SU-DHL-6 (cell line): ENCODE measurements around the gene MARCKSL1.

Experiments used
- H2AFZ ChIP-seq: fragments of 200-600 bp; sonication (generic); 2 replicates; pipeline ENCODE4 v1.6.1; 2014; ENCODE audit warnings: low read depth, mild to moderate bottlenecking, moderate library complexity, mixed read lengths, antibody characterized with exemption, low read length; ENCODE audit not compliant: severe bottlenecking
- H3F3A ChIP-seq: fragments of 200-600 bp; shearing (Covaris generic); 2 replicates; pipeline ENCODE4 v1.6.0; 2016; ENCODE audit warnings: antibody characterized with exemption, mild to moderate bottlenecking; ENCODE audit not compliant: insufficient read depth
- H3K27ac ChIP-seq: fragments of 200-600 bp; sonication (generic); 2 replicates; pipeline ENCODE4 v1.5.1; 2016; ENCODE audit warnings: low read depth, mild to moderate bottlenecking, low read length, moderate library complexity, mixed read lengths
- H3K27me3 ChIP-seq: fragments of 200-600 bp; sonication (generic), shearing (Covaris generic); 2 replicates; pipeline ENCODE4 v1.6.0; 2014; ENCODE audit warnings: mild to moderate bottlenecking, low read length
- H3K36me3 ChIP-seq: fragments of 200-600 bp; sonication (generic); 2 replicates; pipeline ENCODE4 v1.6.1; 2014; ENCODE audit warnings: mild to moderate bottlenecking, low read length, mixed read lengths
- H3K4me2 ChIP-seq: fragments of 300-600, 200-600 bp; shearing (Covaris generic), sonication (generic); 2 replicates; pipeline ENCODE4 v1.6.0; 2014; ENCODE audit warnings: low read length, low read depth, mild to moderate bottlenecking; ENCODE audit not compliant: poor library complexity, severe bottlenecking
- H3K4me3 ChIP-seq: fragments of 200-600 bp; sonication (generic); 2 replicates; pipeline ENCODE4 v1.5.1; 2014; ENCODE audit warnings: antibody characterized with exemption, low read length, mild to moderate bottlenecking, mixed read lengths; ENCODE audit not compliant: insufficient read depth, poor library complexity, severe bottlenecking
- H3K79me2 ChIP-seq: fragments of 200-600 bp; sonication (generic); 2 replicates; pipeline ENCODE4 v1.6.1; 2014; ENCODE audit warnings: mild to moderate bottlenecking, low read length, moderate library complexity; ENCODE audit not compliant: insufficient read depth
- H3K9ac ChIP-seq: fragments of 200-600 bp; sonication (generic); 2 replicates; pipeline ENCODE4 v1.7.0; 2014; ENCODE audit warnings: mild to moderate bottlenecking, low read length
- H3K9me2 ChIP-seq: fragments of 200-600 bp; sonication (generic); replicated peaks from 2 replicates; pipeline ENCODE4 v1.6.1; 2014; ENCODE audit warnings: low read length; ENCODE audit not compliant: insufficient read depth
- H3K9me3 ChIP-seq: fragments of 200-600 bp; sonication (generic); 2 replicates; pipeline ENCODE4 v1.6.1; 2014; ENCODE audit warnings: low read length, mixed read lengths; ENCODE audit not compliant: insufficient read depth
- H4K20me1 ChIP-seq: fragments of 200-600 bp; sonication (generic); 2 replicates; pipeline ENCODE4 v1.6.1; 2014; ENCODE audit warnings: low read depth, mild to moderate bottlenecking, antibody characterized with exemption, low read length, moderate library complexity, mixed read lengths
- CTCF ChIP-seq: fragments of 200-600 bp; sonication (generic); IDR thresholded peaks from one replicate; pipeline ENCODE4 v1.5.1; 2017; ENCODE audit warnings: antibody characterized with exemption, mild to moderate bottlenecking, low read length, moderate library complexity; ENCODE audit not compliant: insufficient read depth, poor library complexity, severe bottlenecking
- EZH2phosphoT487 ChIP-seq: fragments of 200-600 bp; sonication (generic), shearing (Covaris generic); conservative IDR thresholded peaks from 2 replicates; pipeline ENCODE4 v1.6.1; 2018; ENCODE audit warnings: mild to moderate bottlenecking, antibody characterized with exemption, low read length, moderate library complexity, mixed read lengths

Gene MARCKSL1

GRCh38 chr1:32363713-32364112 is 27.7 kb upstream of the MARCKSL1 start:
- Histone ChIP-seq H3K79me2 (no peaks in the 10 kb centered on the region), H3K4me2 (no peak overlapping the region), H3F3A (no peaks in the 10 kb centered on the region), H3K9me3 (no peaks in the 10 kb centered on the region), H3K36me3 (no peaks in the 10 kb centered on the region), H3K9me2 (no peaks in the 10 kb centered on the region), H2AFZ (no peak overlapping the region), H3K27ac (no peak overlapping the region), H3K9ac (no peak overlapping the region), H3K27me3 (no peaks in the 10 kb centered on the region), H4K20me1 (no peaks in the 10 kb centered on the region), H3K4me3 (no peak overlapping the region)
- TF ChIP-seq CTCF (no peak), EZH2phosphoT487 (no peak)

GRCh38 chr1:32362474-32363313 is 26.7 kb upstream of the MARCKSL1 start, which contains the start of the genes FAM229A and TSSK3:
Gene FAM229A (minus strand): TSS chr1:32362485. CDS start chr1:32362091, 394 bp downstream.
Gene TSSK3 (plus strand): TSS chr1:32362539. CDS start chr1:32362702, 163 bp downstream.
- no peaks in the 10 kb centered on the region for H4K20me1 ChIP-seq
- H3K36me3 ChIP-seq: no peaks in the 10 kb centered on the region
- no peaks in the 10 kb centered on the region for H3K9me2 ChIP-seq
- no peak within 1 kb of the TSS for H3K4me3 ChIP-seq
- no peaks in the 10 kb centered on the region for H3K9me3 ChIP-seq
- no peak within 1 kb of the TSS for H2AFZ ChIP-seq
- no peaks in the 10 kb centered on the region for H3F3A ChIP-seq
- H3K4me2 ChIP-seq: no peak within 1 kb of the TSS
- no peaks in the 10 kb centered on the region for H3K27me3 ChIP-seq
- H3K27ac ChIP-seq: no peak within 1 kb of the TSS
- no peaks in the 10 kb centered on the region for H3K79me2 ChIP-seq
- TF ChIP-seq CTCF: no peak
- no peak for TF ChIP-seq EZH2phosphoT487
- H3K9ac ChIP-seq: no peak within 1 kb of the TSS

- no peak overlapping the region for H3K27ac ChIP-seq
- no peaks in the 10 kb centered on the region for H3K9me3 ChIP-seq
- no peak overlapping the region for H2AFZ ChIP-seq
- no peak overlapping the region for H3K4me3 ChIP-seq
- no peaks in the 10 kb centered on the region for H3K9me2 ChIP-seq
- H3K4me2 ChIP-seq: no peak overlapping the region
- H4K20me1 ChIP-seq: no peaks in the 10 kb centered on the region
- no peak for TF ChIP-seq EZH2phosphoT487
- no peaks in the 10 kb centered on the region for H3K36me3 ChIP-seq
- no peaks in the 10 kb centered on the region for H3K79me2 ChIP-seq
- H3F3A ChIP-seq: no peaks in the 10 kb centered on the region
- no peaks in the 10 kb centered on the region for H3K27me3 ChIP-seq
- H3K9ac ChIP-seq: no peak overlapping the region
Observed at GRCh38 chr1:32361674-32362473, 25.8 kb upstream of the MARCKSL1 start.

GRCh38 chr1:32361308-32361673 is 25.3 kb upstream of the MARCKSL1 start:
- Histone ChIP-seq H3K27ac (no peak overlapping the region), H3K79me2 (no peaks in the 10 kb centered on the region), H3K9me2 (no peaks in the 10 kb centered on the region), H2AFZ (no peak overlapping the region), H3K9ac (no peak overlapping the region), H3K36me3 (no peaks in the 10 kb centered on the region), H3K4me2 (no peak overlapping the region), H4K20me1 (no peaks in the 10 kb centered on the region), H3F3A (no peaks in the 10 kb centered on the region), H3K4me3 (no peak overlapping the region), H3K9me3 (no peaks in the 10 kb centered on the region), H3K27me3 (no peaks in the 10 kb centered on the region)
- TF ChIP-seq EZH2phosphoT487 (no peak), CTCF (no peak)
